Measurements from ENCODE around the gene MPEG1.

- TF ChIP-seq, protein P1, sequence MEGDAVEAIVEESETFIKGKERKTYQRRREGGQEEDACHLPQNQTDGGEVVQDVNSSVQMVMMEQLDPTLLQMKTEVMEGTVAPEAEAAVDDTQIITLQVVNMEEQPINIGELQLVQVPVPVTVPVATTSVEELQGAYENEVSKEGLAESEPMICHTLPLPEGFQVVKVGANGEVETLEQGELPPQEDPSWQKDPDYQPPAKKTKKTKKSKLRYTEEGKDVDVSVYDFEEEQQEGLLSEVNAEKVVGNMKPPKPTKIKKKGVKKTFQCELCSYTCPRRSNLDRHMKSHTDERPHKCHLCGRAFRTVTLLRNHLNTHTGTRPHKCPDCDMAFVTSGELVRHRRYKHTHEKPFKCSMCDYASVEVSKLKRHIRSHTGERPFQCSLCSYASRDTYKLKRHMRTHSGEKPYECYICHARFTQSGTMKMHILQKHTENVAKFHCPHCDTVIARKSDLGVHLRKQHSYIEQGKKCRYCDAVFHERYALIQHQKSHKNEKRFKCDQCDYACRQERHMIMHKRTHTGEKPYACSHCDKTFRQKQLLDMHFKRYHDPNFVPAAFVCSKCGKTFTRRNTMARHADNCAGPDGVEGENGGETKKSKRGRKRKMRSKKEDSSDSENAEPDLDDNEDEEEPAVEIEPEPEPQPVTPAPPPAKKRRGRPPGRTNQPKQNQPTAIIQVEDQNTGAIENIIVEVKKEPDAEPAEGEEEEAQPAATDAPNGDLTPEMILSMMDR (IDR thresholded peaks at IDR 0.05), result no peak
- TF ChIP-seq POLR2A (IDR thresholded peaks at IDR 0.05), result no peak
These were observed 8.0 kb downstream of the MPEG1 start for GRCh38 chr11:59204746-59205145.
